Loucy (cell line): ENCODE measurements around the gene ALG5.

Source experiments
- EZH2phosphoT487 ChIP-seq: fragments of 200-600 bp; IDR thresholded peaks from 2 replicates; pipeline ENCODE4 v1.6.1; 2018; ENCODE audit warnings: antibody characterized with exemption, mild to moderate bottlenecking, moderate library complexity, borderline replicate concordance
- TF ChIP-seq, protein P1 (sequence below): fragments of 200-600 bp; sonication (generic); conservative IDR thresholded peaks from 2 replicates; pipeline ENCODE4 v1.5.1; 2014; ENCODE audit warnings: mild to moderate bottlenecking, antibody characterized with exemption, low read length

DNA sequence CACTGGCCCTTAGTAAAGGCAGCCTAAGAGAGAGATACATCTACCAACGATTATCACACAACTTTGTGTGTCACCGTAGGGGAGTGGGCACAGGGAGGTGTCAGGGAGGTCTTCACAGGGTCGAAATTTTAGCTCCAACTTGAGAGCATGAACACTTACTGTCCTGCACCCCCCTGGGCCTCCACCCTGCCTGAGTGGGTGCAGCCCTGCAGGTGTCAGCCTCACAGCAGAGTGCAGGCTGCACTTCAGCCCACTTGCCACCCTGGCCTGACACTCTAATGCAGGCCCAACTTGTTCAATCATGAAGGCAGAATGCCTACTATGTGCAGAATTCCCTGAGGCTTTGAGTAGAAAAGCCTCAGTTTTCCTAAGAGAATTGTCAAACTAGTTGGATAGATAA, 75.1 kb downstream of the ALG5 start:
- TF ChIP-seq, protein P1, sequence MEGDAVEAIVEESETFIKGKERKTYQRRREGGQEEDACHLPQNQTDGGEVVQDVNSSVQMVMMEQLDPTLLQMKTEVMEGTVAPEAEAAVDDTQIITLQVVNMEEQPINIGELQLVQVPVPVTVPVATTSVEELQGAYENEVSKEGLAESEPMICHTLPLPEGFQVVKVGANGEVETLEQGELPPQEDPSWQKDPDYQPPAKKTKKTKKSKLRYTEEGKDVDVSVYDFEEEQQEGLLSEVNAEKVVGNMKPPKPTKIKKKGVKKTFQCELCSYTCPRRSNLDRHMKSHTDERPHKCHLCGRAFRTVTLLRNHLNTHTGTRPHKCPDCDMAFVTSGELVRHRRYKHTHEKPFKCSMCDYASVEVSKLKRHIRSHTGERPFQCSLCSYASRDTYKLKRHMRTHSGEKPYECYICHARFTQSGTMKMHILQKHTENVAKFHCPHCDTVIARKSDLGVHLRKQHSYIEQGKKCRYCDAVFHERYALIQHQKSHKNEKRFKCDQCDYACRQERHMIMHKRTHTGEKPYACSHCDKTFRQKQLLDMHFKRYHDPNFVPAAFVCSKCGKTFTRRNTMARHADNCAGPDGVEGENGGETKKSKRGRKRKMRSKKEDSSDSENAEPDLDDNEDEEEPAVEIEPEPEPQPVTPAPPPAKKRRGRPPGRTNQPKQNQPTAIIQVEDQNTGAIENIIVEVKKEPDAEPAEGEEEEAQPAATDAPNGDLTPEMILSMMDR: no peak
- TF ChIP-seq EZH2phosphoT487: no peak
